Activated T-cell treated with anti-CD3 and anti-CD28 coated beads for 24 hours (primary cell): ENCODE results near the gene FXYD6.

Experiments used
- DNase-seq: peaks from one replicate; pipeline ENCODE4 v3.0.0-alpha.2; 2020; ENCODE audit warnings: low read depth

Gene FXYD6

DNA sequence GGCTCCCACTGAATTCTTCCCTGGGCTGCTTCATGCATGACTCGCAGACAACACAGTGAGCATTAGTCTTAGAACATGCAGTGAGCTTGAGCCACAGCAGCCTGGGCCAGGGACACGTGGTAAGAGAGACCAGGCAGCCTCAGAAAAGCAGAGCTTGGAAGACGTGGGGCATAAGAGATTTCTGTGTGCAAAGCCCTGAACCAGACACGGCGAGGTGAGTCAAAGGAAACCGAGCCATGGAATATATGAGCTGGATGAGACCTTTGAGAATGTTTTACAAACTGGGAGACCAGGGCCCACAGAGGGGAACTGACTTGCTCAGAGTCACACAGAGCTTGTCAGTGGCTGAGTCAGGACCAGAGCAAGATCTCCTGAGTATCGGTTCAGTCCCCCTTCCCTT is 8.5 kb upstream of the FXYD6 start:
- no peak for DNase-seq

DNA sequence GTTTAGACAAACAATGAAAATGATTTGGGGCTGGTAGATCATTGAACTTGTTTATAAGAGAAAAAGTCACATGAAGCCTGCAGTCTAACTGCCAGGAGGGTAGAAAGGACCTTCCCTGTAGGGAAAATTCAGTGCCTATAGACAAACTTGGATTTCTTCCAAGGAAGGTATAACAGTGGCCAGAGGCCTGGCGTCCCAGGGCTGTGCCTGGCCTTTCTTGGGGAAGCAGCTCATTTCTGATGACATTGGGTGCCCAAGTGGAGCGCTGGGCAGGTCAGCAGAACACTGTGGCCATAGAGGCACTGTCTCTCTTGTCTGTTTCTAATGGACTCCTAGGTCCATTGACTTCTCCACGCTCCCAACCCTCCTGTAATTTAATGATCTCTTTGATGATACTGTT is 6.6 kb upstream of the FXYD6 start:
- no peak for DNase-seq

DNA sequence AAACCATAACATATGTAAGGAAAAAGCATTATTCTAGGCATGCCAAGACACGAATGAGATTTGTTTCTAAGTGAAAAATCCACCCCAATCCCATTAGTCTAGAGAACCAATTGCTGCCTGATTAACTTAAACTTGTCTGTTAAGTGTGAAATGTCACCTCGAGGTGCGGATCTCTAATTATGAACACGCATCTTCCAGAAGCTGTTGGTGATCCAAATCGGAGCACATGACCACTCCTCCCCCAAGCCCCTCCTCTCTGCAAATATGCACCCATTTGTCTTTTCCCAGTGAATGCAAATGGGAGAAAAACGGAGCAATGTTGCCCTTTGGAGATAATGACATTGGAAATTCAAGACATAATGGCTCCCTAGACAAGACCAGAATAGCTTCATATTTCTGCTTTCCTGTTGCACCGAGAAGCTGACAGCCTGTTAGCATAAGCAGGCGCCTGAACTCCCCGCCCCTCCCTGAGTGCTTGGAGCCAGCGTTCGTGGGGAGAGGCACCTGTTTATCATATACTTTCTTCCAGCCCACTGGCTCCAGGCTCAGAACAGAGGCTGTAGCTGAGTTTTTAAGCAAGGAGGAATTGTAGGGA is 6.0 kb upstream of the FXYD6 start:
- DNase-seq, result no peak

DNA sequence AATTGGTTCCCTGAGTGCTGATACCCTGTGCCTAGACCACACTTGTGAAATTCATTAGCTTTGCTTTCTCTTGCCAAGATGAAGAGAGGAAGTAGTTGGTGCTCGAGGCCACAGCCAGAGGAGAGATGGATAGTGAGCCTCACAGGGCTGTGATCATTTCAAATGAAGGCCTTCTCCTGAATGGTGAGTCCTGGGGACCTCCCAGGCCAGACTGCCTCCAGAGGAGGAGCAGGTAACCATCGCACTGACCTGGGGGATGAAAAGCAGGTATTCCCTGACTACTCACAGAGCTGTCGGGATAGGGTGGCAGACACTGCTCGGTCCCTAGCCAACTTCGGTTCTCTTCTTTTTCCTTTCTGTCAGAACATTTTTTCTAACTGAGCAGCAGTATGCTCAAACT is 4.8 kb upstream of the FXYD6 start:
- no peak for DNase-seq

DNA sequence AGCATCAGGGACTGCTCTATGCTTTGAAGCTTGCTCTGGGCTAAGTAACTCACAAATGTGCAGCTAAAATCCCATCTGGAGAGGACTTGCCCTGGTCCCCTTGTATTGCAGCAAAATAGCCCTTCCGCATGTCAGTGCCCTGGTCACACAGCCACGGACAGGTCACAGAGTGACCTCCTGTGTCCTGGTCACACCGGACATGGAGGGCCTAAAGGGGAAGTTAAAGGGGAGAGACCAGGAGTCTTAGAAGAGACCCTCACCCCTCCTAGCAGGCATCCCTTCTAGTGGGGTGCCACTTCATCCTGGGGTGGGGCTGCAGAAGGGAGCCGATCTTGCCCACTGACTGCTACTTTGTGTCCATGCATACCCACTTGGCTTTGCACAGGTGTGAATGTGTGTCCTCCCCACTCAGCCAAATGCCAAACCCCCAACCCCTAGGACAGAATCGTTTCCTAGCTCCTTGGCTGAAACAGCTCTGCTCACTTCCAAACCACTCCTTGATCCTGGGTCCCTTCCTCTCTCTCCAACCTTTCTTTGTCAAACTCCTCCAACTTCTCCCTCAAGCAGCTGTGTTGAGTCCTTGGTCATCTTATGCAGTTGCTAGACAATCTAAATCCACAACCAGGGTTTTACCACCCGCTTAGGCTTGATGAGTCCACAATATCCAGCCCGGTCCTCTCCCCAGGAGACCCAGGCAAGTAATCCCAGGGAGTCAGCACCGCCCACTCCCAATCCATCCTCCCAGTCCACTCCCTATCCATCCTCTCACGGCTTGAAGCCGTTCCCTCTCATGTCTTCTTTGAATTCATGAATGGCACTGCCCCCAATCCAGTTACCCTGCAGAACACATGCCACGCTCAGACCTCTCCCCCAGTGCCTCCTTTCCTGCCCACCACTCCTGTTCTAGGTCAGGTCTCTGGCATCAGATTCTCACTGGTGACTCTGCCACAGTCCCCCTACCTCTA is 3.3 kb upstream of the FXYD6 start:
- DNase-seq, result no peak

DNA sequence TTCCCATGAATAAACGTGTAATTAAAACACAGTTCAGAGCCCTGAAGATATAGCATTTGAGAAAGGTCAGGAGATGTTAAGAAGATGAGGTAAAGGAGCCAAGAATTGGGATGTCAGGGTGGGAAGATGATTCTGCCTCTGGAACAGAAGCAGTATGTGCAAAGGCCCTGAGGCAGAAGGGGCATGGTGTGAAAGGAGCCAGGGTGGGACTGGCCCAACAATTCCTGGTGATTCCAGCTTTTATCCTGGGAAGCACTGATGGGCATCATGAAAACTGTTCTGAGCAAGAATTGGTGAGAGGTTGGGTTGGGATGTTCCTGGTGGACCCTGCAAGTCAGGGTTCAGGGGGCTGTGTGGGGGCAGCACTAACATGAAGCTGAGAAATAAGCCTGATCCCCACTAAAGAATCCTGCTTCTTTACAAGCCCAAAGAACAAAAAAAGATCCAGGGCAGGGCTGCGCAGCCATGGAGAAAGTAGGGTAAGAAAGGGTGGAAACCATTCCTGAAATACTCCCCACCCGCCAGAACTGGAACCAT is 2.5 kb upstream of the FXYD6 start:
- no peak for DNase-seq

DNA sequence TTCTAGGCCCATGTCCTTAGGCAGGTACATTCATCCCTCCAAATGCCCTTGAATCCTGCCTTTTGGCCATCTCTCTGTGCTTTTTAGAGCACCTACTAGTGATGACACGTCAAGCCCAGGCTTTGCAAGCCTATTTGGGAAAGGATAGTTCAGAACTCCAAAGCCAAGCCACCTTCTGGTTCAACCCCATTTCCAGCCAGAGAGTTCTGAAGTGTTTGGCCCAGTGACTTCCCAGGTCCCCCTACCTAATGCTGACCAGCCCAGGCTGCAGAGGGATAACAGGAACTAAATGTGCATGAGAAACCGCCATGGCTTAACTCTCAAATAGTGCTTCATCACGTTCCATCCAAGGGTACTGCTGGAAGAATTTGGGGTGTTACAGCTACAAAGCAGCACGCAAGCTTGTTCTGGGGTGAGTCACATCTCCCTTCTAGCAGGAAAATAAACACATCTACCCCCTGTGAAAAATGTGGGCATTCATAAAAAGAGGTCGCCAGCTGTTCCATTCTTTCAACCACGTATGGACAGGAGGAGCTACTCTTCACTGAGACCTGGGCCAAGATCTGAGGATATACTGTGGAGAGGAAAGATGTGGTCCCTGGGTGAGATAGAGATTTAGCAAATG is 2.0 kb upstream of the FXYD6 start:
- no peak for DNase-seq

DNA sequence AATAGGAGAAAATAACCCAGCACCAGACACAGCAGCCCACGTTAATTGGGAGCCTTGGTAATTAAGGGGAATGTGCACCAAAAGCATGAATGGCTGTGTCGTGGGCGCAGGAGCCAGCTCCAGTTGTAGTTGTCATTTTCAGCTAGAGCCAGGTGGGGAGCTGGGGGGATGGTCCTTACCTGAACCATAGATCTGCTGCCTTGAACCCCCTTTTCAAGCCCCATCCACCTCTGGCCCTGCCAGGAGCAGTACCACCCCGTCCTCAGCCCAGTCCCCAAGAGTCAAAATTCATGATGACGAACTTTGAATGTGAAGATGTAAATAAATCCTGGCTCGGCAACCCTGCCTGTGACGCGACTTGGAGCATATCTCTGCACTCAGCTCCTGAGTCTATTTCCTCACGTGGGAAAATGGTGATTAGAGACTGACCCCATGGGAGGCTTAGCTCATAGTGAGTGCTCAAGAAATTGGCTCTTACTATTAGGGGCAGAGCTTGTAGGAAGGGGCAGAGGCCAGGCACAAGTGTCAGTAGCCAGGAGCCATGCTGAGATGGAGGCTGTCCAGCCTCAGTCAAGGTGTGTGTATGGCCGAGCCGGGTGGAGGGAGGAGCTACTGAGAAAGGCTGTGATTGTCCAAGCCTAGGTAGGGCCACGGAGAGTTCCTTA is 794 bp upstream of the FXYD6 start:
- no peak for DNase-seq

DNA sequence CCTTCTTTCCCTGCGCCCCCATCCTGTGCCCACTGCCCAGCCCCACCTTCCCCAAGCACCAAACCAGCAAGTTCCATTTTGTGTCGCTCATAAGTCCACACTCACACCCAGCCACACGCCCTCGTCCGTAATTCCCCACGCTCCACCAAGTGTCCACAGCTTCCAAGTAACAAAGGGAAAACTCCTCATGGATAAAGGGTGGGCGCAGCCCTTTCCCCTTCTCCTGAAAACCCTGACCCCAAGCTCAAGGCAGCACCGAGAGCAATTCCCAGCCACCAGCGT is 458 bp downstream of the FXYD6 start:
- no peak for DNase-seq

DNA sequence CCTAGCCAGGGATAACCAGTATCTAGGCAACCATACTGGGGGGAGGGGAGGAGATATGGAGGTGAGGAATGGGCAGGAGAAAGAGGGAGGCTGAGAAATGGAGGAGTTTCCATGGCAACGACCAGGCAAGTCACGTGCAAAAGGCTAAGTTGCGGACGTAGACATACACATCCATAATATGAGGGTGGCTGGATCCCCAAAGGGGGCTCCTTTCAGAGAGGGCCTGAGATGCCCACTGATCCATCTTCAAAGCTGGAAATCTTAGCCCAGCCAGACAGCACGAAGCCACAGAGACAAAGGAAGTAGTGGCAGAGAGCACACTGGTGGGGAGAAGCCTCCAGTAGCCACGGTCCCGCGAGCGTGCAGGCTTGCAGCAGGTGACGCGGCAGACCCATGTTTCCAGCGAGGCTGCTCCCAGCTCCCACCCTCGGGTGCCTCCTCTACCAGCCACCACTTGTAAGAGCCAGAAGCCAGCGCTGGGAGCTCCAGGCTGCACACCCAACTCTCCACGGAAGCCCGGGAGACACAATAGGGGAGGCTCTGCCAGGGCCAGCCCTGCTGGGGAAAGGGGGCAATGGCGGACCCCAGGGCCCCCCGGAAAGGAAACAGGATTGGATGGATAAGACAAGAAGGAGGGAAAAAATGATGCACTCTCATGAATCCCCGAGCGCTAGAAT is 938 bp downstream of the FXYD6 start:
- no peak for DNase-seq

DNA sequence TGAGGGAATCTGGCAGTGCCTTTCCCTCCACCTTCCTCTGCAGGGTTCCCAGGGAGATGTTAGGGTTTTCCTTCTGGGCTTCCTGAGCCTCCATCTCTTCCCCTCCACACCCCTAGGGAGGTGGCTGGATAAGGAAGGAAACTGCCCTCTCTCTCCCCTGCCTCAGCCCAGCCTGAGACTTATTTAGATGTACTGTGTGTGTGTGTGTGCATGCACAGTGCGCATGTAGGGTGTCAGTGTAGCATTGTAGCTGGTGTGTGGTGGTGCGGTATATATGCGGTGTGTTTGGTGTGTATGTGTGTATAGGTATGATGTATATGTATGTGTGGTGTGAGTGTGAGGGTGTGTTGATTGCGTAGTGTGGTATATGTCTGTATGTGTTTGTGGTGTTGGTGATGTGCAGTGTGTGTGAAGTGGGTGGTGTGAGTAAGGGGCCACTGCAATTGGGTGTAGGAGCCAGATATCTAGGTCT is 1.5 kb downstream of the FXYD6 start:
- no peak for DNase-seq

DNA sequence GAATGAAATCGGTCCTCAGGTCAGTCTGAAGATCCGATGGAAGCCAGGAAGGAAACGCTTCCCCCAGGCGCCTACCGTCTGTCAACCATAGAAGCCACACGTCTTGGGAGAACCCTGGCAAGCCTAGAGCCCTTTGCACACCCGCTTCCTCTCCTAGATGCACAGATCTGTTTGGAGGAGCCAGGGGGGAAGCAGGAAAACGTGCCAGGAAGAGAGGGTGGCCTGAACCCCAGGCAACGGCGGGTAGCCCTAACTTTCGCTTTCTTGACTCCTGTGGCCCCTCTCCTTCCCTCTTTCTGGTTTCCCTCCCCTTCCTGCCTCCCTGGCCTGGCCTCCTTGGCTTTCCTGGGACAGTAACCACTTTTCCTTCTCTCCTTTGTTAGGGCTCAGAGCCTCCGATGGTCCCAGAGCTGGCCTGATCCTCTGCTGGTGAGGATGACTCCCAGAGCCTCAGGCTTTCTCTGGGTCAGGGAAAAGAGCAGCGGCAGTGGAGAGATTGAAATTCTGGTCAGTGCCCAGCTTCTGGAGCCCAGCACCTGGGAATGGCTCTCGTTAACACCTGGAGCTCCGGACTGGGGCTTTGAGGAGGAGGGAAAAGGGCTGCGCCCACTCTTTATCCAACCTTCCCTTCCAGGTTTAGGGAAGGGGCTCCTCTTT is 2.1 kb downstream of the FXYD6 start:
- DNase-seq, result no peak

DNA sequence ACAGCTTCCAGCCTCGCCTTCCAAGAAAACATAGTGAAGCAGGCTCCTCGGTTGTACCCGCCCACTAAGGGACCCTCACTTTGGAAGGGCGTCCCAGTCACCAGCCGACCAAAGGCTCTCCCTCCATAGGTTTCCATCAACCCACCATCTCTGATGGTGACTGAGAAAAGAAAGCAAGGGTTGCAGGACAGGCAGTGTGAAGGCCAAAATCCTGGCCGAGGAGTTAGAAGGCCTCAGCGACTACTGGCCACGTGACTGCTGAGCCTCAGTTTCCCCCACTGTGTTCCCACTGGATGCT is 2.7 kb downstream of the FXYD6 start:
- no peak for DNase-seq

DNA sequence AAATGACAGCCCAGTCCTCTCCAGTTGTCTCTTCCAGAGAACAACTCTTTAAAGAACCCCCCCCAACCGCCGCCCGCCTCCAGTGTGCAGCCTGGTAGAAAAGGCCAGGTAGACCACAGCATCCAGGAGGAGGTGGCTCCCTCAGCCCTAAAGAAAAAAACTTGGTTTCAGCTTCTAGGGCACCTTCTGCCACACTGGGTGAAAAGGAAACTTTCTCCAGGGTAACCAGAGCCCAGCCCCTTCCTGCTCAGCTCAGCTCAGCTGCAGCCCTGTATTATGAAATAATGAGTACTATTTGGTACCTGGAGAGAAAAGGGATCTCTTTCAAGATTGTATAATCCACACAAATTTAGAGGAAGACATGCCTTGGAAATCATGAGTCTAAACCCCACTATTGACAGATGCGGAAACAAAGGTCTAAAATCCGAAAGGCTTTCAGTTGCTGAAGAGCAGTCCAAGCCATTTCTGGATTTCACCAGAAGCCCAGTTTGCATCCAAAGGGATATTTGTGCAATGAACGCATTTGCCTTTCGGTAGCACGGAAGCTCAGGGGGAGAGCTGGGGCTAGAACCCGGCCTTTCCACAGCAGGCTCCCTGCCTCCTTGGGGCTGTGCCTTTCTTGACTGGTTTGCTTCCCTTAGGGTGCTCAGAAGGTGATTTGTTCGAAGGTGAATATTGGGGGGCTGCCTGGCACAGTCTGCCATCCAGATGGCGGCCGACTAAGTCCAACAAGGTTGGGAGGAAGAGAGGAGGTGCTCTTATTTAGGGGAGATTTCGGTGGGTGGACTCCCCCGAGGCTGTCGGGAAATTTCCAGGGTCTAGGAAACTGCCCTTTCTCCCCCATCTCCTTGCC is 3.3 kb downstream of the FXYD6 start:
- DNase-seq, result no peak

DNA sequence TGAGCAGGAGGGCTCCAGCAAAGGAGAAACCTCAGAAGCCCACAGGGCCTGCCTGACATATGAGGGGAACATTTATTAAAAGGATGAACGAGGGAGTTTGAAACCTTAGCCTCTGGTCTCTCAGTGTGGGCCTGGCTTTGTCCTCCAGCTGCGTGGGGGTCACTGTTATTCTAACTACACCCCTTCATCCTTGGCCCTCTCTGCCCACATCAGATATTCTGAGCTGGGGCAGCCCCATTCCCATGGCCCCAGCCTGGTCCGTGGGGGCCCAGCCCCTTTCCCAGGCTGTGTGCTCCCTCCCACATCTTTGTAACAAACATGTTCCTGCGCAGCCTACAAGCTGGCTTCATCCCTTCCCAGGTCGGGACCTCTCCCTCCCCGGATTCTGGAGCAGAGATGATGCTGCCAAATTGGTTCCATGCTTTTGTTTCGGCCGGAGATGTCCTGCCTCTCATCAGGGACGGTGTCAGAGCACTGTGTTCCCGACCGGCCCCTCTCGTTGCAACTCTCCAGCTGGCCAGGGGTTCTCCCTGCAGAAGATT is 4.0 kb downstream of the FXYD6 start:
- no peak for DNase-seq

DNA sequence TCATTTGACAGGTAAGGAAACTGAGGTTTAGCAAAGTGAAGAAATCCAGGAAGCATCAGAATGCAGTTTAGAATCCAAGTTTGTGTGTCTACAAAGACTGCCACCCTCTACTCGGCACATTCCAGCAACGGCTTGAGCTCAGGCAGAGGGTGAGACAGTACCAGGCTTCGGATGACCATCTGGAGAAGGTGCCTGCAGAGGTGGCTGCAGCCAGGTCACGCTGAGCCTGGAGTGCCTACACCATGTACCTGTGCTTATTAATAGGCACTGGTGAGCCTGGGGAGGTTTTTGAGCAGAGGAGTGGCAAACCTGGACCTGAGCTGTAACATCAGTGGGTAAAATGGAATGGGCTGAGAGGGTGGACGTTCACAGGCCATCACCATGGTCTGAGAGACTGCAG is 4.7 kb downstream of the FXYD6 start:
- no peak for DNase-seq

DNA sequence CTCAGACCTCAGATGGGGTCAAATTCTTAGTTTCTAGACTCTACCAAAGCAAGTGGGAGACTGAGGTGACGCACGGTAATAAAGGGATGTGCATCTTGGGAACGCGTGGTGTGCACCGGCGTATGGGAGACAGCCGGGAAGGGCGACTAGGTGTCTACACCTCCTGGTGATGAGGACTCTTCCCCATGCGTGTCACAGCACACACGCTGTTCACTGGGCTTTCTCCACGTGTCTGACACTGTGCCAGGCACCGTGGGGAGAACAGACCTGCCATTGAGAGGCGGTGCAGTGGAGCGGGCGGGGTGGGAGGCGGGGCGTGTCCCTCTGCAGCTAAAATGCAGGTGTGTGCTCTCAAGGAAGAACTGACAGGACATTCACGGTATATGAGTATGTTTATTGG is 5.3 kb downstream of the FXYD6 start:
- DNase-seq, result no peak

DNA sequence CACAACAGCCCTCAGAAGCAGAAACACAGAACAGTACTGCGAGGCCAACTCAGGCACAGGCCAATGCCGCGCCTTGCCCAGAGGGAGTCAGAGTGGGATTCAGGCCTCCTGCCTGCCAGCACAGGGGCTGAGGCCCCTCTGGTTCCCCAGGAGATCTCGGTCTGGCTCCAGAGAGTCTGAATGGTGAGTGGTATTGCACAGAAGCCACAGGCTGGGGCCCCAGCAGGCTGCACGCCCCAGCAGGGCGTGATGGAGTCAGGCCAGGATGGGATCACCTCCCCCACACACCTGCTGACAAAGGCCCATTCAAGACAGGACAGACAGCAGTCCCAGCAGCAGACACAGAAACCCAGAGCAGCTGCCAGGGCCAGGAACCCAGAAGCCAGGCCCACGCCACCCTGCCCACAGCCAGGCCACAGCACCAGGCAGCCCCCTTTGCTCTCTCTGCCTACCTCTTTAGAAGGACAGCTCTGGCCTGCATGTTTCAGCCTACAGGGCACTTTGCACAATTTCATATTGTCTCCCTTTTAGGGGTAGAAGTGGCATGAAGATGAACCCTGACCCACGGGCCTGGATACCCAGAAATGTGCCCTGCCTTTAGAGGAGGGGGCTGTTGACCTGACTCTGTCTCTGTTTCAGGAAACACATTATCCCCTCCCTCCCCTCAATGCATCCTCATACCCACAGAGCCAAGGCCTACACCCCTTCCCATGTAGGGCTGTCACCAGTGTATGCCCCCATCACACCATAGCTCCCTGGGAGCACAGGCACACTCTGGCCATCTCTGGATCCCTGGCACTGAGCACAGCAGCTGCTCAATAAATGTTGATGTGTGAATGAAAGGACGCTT is 6.1 kb downstream of the FXYD6 start:
- no peak for DNase-seq

DNA sequence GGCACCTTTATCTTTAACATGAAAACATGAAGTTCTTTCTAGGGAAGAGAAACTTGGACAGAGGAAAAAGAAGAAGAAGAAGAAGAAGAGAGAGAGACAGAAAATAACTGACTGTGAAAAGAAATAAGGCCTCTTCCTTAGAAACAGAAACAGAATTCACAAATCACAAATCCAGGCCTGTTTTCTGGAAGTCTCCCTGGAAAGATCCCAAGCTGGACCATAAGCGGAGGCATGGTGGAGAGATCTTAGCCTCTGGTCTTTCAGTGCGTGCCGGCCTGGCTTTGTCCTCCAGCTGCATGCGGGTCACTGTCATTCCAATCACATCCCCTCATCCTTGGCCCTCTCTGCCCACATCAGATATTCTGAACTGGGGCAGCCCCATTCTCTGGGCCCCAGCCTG is 6.9 kb downstream of the FXYD6 start:
- DNase-seq, result no peak
